NCI-H128 (cell line): ENCODE data around the gene CLEC19A.
"Not testable (repeated sequence)": the region's sequence is repeated elsewhere in the genome, so short reads cannot be mapped to it uniquely, and the experiment has no call there.

ENCODE experiments used
- DNase-seq: peaks from one replicate; lab custom pipeline; 2025; ENCODE audit not compliant: unreplicated experiment; lab: John Stamatoyannopoulos, UW

CLEC19A gene

GRCh38 chr16:19321186-19321585, 35.7 kb downstream of the CLEC19A start:
- not testable (repeated sequence) for DNase-seq

GRCh38 chr16:19323596-19323995, 38.1 kb downstream of the CLEC19A start:
- no peak for DNase-seq

- no peak for DNase-seq
Observed at GRCh38 chr16:19328364-19328763, 42.8 kb downstream of the CLEC19A start.

- DNase-seq, result no peak
Observed at GRCh38 chr16:19329932-19330331, 44.4 kb downstream of the CLEC19A start.

- no peak for DNase-seq
Observed at GRCh38 chr16:19330841-19331397, 45.4 kb downstream of the CLEC19A start.

- DNase-seq, result no peak
Observed at GRCh38 chr16:19331794-19332193, 46.3 kb downstream of the CLEC19A start.

GRCh38 chr16:19338335-19338734, 52.8 kb downstream of the CLEC19A start:
- DNase-seq, result no peak

- DNase-seq, result no peak
Observed at GRCh38 chr16:19344224-19344801, 58.8 kb downstream of the CLEC19A start.

- DNase-seq, result no peak
Observed at GRCh38 chr16:19344980-19345379, 59.4 kb downstream of the CLEC19A start.

GRCh38 chr16:19346335-19346922, 60.9 kb downstream of the CLEC19A start:
- DNase-seq, result no peak

GRCh38 chr16:19348125-19348524, 62.6 kb downstream of the CLEC19A start:
- no peak for DNase-seq

GRCh38 chr16:19348578-19349315, 63.2 kb downstream of the CLEC19A start:
- no peak for DNase-seq

GRCh38 chr16:19354371-19354770, 68.8 kb downstream of the CLEC19A start:
- no peak for DNase-seq

- DNase-seq, result no peak
Observed at GRCh38 chr16:19356024-19356952, 70.8 kb downstream of the CLEC19A start.

GRCh38 chr16:19359556-19359955, 74.0 kb downstream of the CLEC19A start:
- DNase-seq, result no peak
